HepG2 (cell line): ENCODE results near the gene CAMTA2. TPM values are rescaled to one million over a fixed set of nuclear protein-coding genes. Genes with fewer than 3 reads are reported as not detected.

ENCODE experiments used
- CENPBD1 ChIP-seq: sonication (generic); formaldehyde crosslinking; IDR thresholded peaks from 2 replicates; pipeline ENCODE4 v1.8.0; 2022; ENCODE audit warnings: missing genetic modification reagents, low read depth, mild to moderate bottlenecking, borderline replicate concordance
- CSRNP1 ChIP-seq: sonication (generic); formaldehyde crosslinking; IDR thresholded peaks from 2 replicates; pipeline ENCODE4 v1.8.1; 2023; ENCODE audit warnings: mild to moderate bottlenecking, missing genetic modification reagents
- DMAP1 ChIP-seq: IDR thresholded peaks from 2 replicates; pipeline ENCODE4 v1.6.1; 2016
- FOXP4 ChIP-seq: sonication (generic); formaldehyde crosslinking; IDR thresholded peaks from 2 replicates; pipeline ENCODE4 v1.4.0; 2020; ENCODE audit warnings: missing genetic modification reagents
- GLI4 ChIP-seq: sonication (generic); formaldehyde crosslinking; IDR thresholded peaks from 2 replicates; pipeline ENCODE4 v1.5.1; 2020; ENCODE audit warnings: missing genetic modification reagents, mild to moderate bottlenecking, moderate library complexity, borderline replicate concordance
- KAT8 ChIP-seq: IDR thresholded peaks from 2 replicates; pipeline ENCODE4 v1.6.1; 2016; ENCODE audit warnings: missing genetic modification reagents, missing compliant biosample characterization
- MED13 ChIP-seq: sonication (generic); formaldehyde crosslinking; IDR thresholded peaks from 2 replicates; pipeline ENCODE4 v1.5.0; 2020; ENCODE audit warnings: missing genetic modification reagents
- RBM22 ChIP-seq: fragments of 200-400 bp; formaldehyde crosslinking; optimal IDR thresholded peaks from 2 replicates; pipeline ENCODE3; 2017; ENCODE audit warnings: mild to moderate bottlenecking, low read length, moderate library complexity
- RFXAP ChIP-seq: sonication (generic); formaldehyde crosslinking; IDR thresholded peaks from 2 replicates; pipeline ENCODE4 v1.4.0; 2020; ENCODE audit warnings: missing genetic modification reagents, borderline replicate concordance
- SRY ChIP-seq: sonication (generic); formaldehyde crosslinking; IDR thresholded peaks from 2 replicates; pipeline ENCODE4 v1.8.0; 2022; ENCODE audit warnings: mild to moderate bottlenecking, missing genetic modification reagents
- TBX3 ChIP-seq: fragments of 450-650 bp; IDR thresholded peaks from 2 replicates; pipeline ENCODE4 v1.6.1; 2017; ENCODE audit warnings: antibody characterized with exemption, mild to moderate bottlenecking, inconsistent platforms, borderline replicate concordance
- TFAP4 ChIP-seq: sonication (generic); IDR thresholded peaks from 2 replicates; pipeline ENCODE4 v1.6.1; 2016; ENCODE audit warnings: low read depth, borderline replicate concordance
- THAP9 ChIP-seq: sonication (generic); formaldehyde crosslinking; IDR thresholded peaks from 2 replicates; pipeline ENCODE4; 2020; ENCODE audit warnings: missing genetic modification reagents, mild to moderate bottlenecking, borderline replicate concordance
- TOPORS ChIP-seq: sonication (generic); formaldehyde crosslinking; IDR thresholded peaks from 2 replicates; pipeline ENCODE4 v1.8.0; 2023; ENCODE audit warnings: mild to moderate bottlenecking, missing genetic modification reagents
- ZFP62 ChIP-seq: sonication (generic); formaldehyde crosslinking; IDR thresholded peaks from 2 replicates; pipeline ENCODE4 v1.4.0; 2020; ENCODE audit warnings: missing genetic modification reagents
- ZMAT3 ChIP-seq: sonication (generic); formaldehyde crosslinking; conservative IDR thresholded peaks from 2 replicates; pipeline ENCODE4 v1.7.0; 2021; ENCODE audit warnings: missing genetic modification reagents
- ZNF136 ChIP-seq: sonication (generic); formaldehyde crosslinking; IDR thresholded peaks from 2 replicates; pipeline ENCODE4 v1.8.1; 2022; ENCODE audit warnings: low read depth, mild to moderate bottlenecking, moderate library complexity, missing genetic modification reagents
- ZNF24 ChIP-seq: fragments of 450-650 bp; IDR thresholded peaks from 2 replicates; pipeline ENCODE4 v1.6.1; 2017; ENCODE audit warnings: antibody characterized with exemption, mild to moderate bottlenecking
- ZNF543 ChIP-seq: sonication (generic); formaldehyde crosslinking; IDR thresholded peaks from 2 replicates; pipeline ENCODE4 v1.4.0; 2020; ENCODE audit warnings: mild to moderate bottlenecking, missing genetic modification reagents
- ZNF839 ChIP-seq: sonication (generic); formaldehyde crosslinking; IDR thresholded peaks from 2 replicates; pipeline ENCODE4 v1.4.0; 2020; ENCODE audit warnings: missing genetic modification reagents, mild to moderate bottlenecking, borderline replicate concordance
- ZNF879 ChIP-seq: sonication (generic); formaldehyde crosslinking; IDR thresholded peaks from 2 replicates; pipeline ENCODE4 v1.8.1; 2023; ENCODE audit warnings: missing genetic modification reagents
- polyA plus RNA-seq, 8 experiments: library from polyadenylated mRNA; depleted of rRNA in 3 of 8; stranded (reverse) in 7 of 8; unstranded in 1 of 8; fragments of >200 nt; fragmentation: Illumina TruSeq in 4 of 8; extraction: Trizol in 4 of 8; gene quantifications; 2 replicates each; pipeline versions ENCODE4 v1.2.1 to v1.2.3, GENCODE V29; 2011 to 2016; ENCODE audit warnings: low read depth in 4 of 8, missing spikeins in 1 of 8, mixed read lengths in 1 of 8; ENCODE audit not compliant: insufficient read depth in 1 of 8
- total RNA-seq, 5 experiments: library from RNA; depleted of rRNA; stranded (reverse); fragments of >200 nt; fragmentation: Illumina TruSeq; extraction: Trizol; gene quantifications; 2 replicates each; pipeline ENCODE4 v1.2.3, GENCODE V29; 2016; ENCODE audit warnings: low read depth in 1 of 5

Gene CAMTA2
- total and polyA plus RNA-seq, 2 of the 13 experiments (the other 11 are each of a cell fraction or from before 2014, with no cell fraction given) = 4.1 to 7.1 TPM

GRCh38 chr17:4967539-4968485 is 19.7 kb downstream of the CAMTA2 start, which contains the start of gene SPAG7 (continued):
- peak; percentile 97 for TF ChIP-seq TFAP4
- no peak for TF ChIP-seq GLI4
- TF ChIP-seq ZNF136 (CRISPR knock-in tag) = no peak
- no peak for TF ChIP-seq ZNF24
- peak; percentile 81; the same call in 1 of the 2 replicates for TF ChIP-seq DMAP1 (CRISPR knock-in tag)
- TF ChIP-seq ZFP62 (CRISPR knock-in tag) = no peak
- TF ChIP-seq KAT8 (CRISPR knock-in tag) = no peak; the same call in none of the 2 replicates
- no peak for TF ChIP-seq TBX3
- TF ChIP-seq FOXP4 (CRISPR knock-in tag) = peak; percentile 2; the same call in 1 of the 2 replicates
- TF ChIP-seq ZNF543 (CRISPR knock-in tag) = no peak
- no peak; the same call in 1 of the 2 replicates for TF ChIP-seq MED13
- 0 out of 2 replicates have a peak, but pooled peaks have one; percentile 50 for TF ChIP-seq ZNF879
- TF ChIP-seq TOPORS (CRISPR knock-in tag) = peak; percentile 38; the same call in 1 of the 2 replicates
- peak; percentile 99 for TF ChIP-seq THAP9 (CRISPR knock-in tag)
- TF ChIP-seq SRY (CRISPR knock-in tag) = peak; percentile 77; the same call in 1 of the 2 replicates
- peak; percentile 58 for TF ChIP-seq RBM22
- peak; percentile 39; the same call in 1 of the 2 replicates for TF ChIP-seq ZMAT3 (CRISPR knock-in tag)
- no peak for TF ChIP-seq RFXAP
- 0 out of 2 replicates have a peak, but pooled peaks have one; percentile 50 for TF ChIP-seq ZNF839 (CRISPR knock-in tag)
- peak; percentile 71; the same call in 1 of the 2 replicates for TF ChIP-seq CSRNP1 (CRISPR knock-in tag)
- TF ChIP-seq CENPBD1 (CRISPR knock-in tag) = no peak
